Measurements from ENCODE around the gene MINDY1. TPM values are rescaled to one million over a fixed set of nuclear protein-coding genes. Genes with fewer than 3 reads are reported as not detected.
A peak's percentile ranks its signal among the peaks of the same experiment; 100 is the strongest.

MINDY1 gene
- total RNA-seq (15.9 and 18.5 TPM in 2 replicates), polyA plus RNA-seq (5.8 and 7.6 TPM in 2 replicates)

GRCh38 chr1:151006327-151007052 is at the start of gene MINDY1:
MINDY1 (minus strand) TSS chr1:151006902; CDS start chr1:151002617, 4,285 bp downstream.
- DNase-seq (ENCODE audit: low spot score): peak; percentile 89
- peak within 1 kb of the TSS; percentile 18 for H3K4me3 ChIP-seq
- peak within 1 kb of the TSS; percentile 30 for H2AFZ ChIP-seq
- H3K79me2 ChIP-seq: peaks cover 64% of the 10 kb centered on the region
- no peaks in the 10 kb centered on the region for H4K20me1 ChIP-seq (ENCODE audit: insufficient read depth, poor library complexity, severe bottlenecking)
- WGBS (ENCODE audit: low lambda C conversion rate, missing lambda C conversion rate): 4% methylated on average over 18 of the region's 18 CpGs
- peak within 1 kb of the TSS; percentile 80 for H3K27ac ChIP-seq
- no peaks in the 10 kb centered on the region for H3K36me3 ChIP-seq (replicated peaks; ENCODE audit: insufficient read depth, low read depth)
- no peaks in the 10 kb centered on the region for H3K27me3 ChIP-seq
- no peaks in the 10 kb centered on the region for H3K9me3 ChIP-seq (ENCODE audit: low read depth)
- H3K4me1 ChIP-seq (ENCODE audit: insufficient read depth): peaks cover 53% of the 10 kb centered on the region
- H3K4me2 ChIP-seq: peak within 1 kb of the TSS; percentile 87
- TF ChIP-seq EZH2phosphoT487 (IDR thresholded peaks at IDR 0.05; ENCODE audit: low read depth, severe bottlenecking, unreplicated experiment) (no peak), EZH2 (IDR thresholded peaks at IDR 0.05; ENCODE audit: borderline replicate concordance) (no peak), CTCF (IDR thresholded peaks at IDR 0.05; ENCODE audit: poor library complexity) (peak; percentile 44)
- no peaks in the 10 kb centered on the region for H3K9me2 ChIP-seq (replicated peaks; ENCODE audit: insufficient read depth)

GRCh38 chr1:151056149-151056548 is 49.4 kb upstream of the MINDY1 start:
- Histone ChIP-seq H3K79me2 (peaks cover 72% of the 10 kb centered on the region), H4K20me1 (ENCODE audit: insufficient read depth, poor library complexity, severe bottlenecking) (peaks cover 19% of the 10 kb centered on the region), H3K27ac (peak overlapping the region; percentile 100), H3K9me3 (ENCODE audit: low read depth) (no peaks in the 10 kb centered on the region), H2AFZ (no peak overlapping the region), H3K4me3 (no peak overlapping the region), H3K4me1 (ENCODE audit: insufficient read depth) (peaks cover 25% of the 10 kb centered on the region), H3K4me2 (peak overlapping the region; percentile 96), H3K27me3 (no peaks in the 10 kb centered on the region), H3K36me3 (replicated peaks; ENCODE audit: insufficient read depth, low read depth) (no peaks in the 10 kb centered on the region), H3K9me2 (replicated peaks; ENCODE audit: insufficient read depth) (no peaks in the 10 kb centered on the region)
- TF ChIP-seq EZH2 (IDR thresholded peaks at IDR 0.05; ENCODE audit: borderline replicate concordance) (no peak), CTCF (IDR thresholded peaks at IDR 0.05; ENCODE audit: poor library complexity) (no peak), EZH2phosphoT487 (IDR thresholded peaks at IDR 0.05; ENCODE audit: low read depth, severe bottlenecking, unreplicated experiment) (no peak)
- 66% methylated on average over 2 of the region's 2 CpGs for WGBS (ENCODE audit: low lambda C conversion rate, missing lambda C conversion rate)
- DNase-seq (ENCODE audit: low spot score): no peak

- TF ChIP-seq EZH2 (IDR thresholded peaks at IDR 0.05; ENCODE audit: borderline replicate concordance): no peak
- Histone ChIP-seq H3K9me3 (ENCODE audit: low read depth) (no peaks in the 10 kb centered on the region), H3K4me3 (no peak overlapping the region), H4K20me1 (ENCODE audit: insufficient read depth, poor library complexity, severe bottlenecking) (peaks cover 19% of the 10 kb centered on the region), H3K4me2 (peak overlapping the region; percentile 96), H3K9me2 (replicated peaks; ENCODE audit: insufficient read depth) (no peaks in the 10 kb centered on the region), H3K36me3 (replicated peaks; ENCODE audit: insufficient read depth, low read depth) (no peaks in the 10 kb centered on the region), H3K79me2 (peaks cover 66% of the 10 kb centered on the region), H2AFZ (no peak overlapping the region), H3K27me3 (no peaks in the 10 kb centered on the region), H3K4me1 (ENCODE audit: insufficient read depth) (peaks cover 25% of the 10 kb centered on the region), H3K27ac (peak overlapping the region; percentile 100)
- WGBS (ENCODE audit: low lambda C conversion rate, missing lambda C conversion rate): 47% methylated on average over 2 of the region's 2 CpGs
- DNase-seq (ENCODE audit: low spot score): no peak
Measured at GRCh38 chr1:151055581-151055980, 48.9 kb upstream of the MINDY1 start.

GRCh38 chr1:151054971-151055547 is 48.4 kb upstream of the MINDY1 start:
- Histone ChIP-seq H3K4me2 (peak overlapping the region; percentile 96), H3K27me3 (no peaks in the 10 kb centered on the region), H3K9me2 (replicated peaks; ENCODE audit: insufficient read depth) (no peaks in the 10 kb centered on the region), H4K20me1 (ENCODE audit: insufficient read depth, poor library complexity, severe bottlenecking) (peaks cover 19% of the 10 kb centered on the region), H3K27ac (peak overlapping the region; percentile 100), H3K4me1 (ENCODE audit: insufficient read depth) (peaks cover 25% of the 10 kb centered on the region), H3K36me3 (replicated peaks; ENCODE audit: insufficient read depth, low read depth) (no peaks in the 10 kb centered on the region), H3K79me2 (peaks cover 63% of the 10 kb centered on the region), H2AFZ (no peak overlapping the region), H3K9me3 (ENCODE audit: low read depth) (no peaks in the 10 kb centered on the region), H3K4me3 (no peak overlapping the region)
- WGBS (ENCODE audit: low lambda C conversion rate, missing lambda C conversion rate): 83% methylated on average over 4 of the region's 4 CpGs
- no peak for DNase-seq (ENCODE audit: low spot score)
- TF ChIP-seq CTCF (IDR thresholded peaks at IDR 0.05; ENCODE audit: poor library complexity) (no peak), EZH2phosphoT487 (IDR thresholded peaks at IDR 0.05; ENCODE audit: low read depth, severe bottlenecking, unreplicated experiment) (no peak), EZH2 (IDR thresholded peaks at IDR 0.05; ENCODE audit: borderline replicate concordance) (no peak)
